ENCODE measurements around the gene UBQLN4.

- TF ChIP-seq BHLHE40 (IDR thresholded peaks at IDR 0.05; ENCODE audit: borderline replicate concordance) (no peak), FOXK2 (IDR thresholded peaks at IDR 0.05) (no peak), PKNOX1 (IDR thresholded peaks at IDR 0.05) (no peak), FOXA1 (IDR thresholded peaks at IDR 0.05) (no peak), SP1 (IDR thresholded peaks at IDR 0.05) (no peak), ELF4 (IDR thresholded peaks at IDR 0.05) (no peak), FOXM1 (IDR thresholded peaks at IDR 0.05; ENCODE audit: borderline replicate concordance) (no peak), SUZ12 (IDR thresholded peaks at IDR 0.05) (no peak)
Observed at GRCh38 chr1:156060937-156061636, 7.5 kb upstream of the UBQLN4 start, which contains the start of gene RAB25.
